H1 (cell line): ENCODE data around the gene VPREB1.
"Not testable (repeated sequence)": the region's sequence is repeated elsewhere in the genome, so short reads cannot be mapped to it uniquely, and the experiment has no call there.

Experiments used
- EZH2 ChIP-seq: fragments of 200-600 bp; sonication (generic); IDR thresholded peaks from 2 replicates; pipeline ENCODE4 v1.7.1; 2012; ENCODE audit warnings: low read depth, mild to moderate bottlenecking, moderate library complexity, low read length, inconsistent platforms; ENCODE audit not compliant: severe bottlenecking
- KDM1A ChIP-seq: fragments of 200-600, 300-600 bp; sonication (generic); IDR thresholded peaks from 2 replicates; pipeline ENCODE4 v1.7.1; 2016; ENCODE audit warnings: mild to moderate bottlenecking, low read length, borderline replicate concordance
- POLR2A ChIP-seq, 2 experiments: IDR thresholded peaks; 1 replicate in 1 of 2; 2 replicates in 1 of 2; pipeline ENCODE4 v1.6.1; 2011; ENCODE audit warnings: low read depth in 2 of 2, low read length in 2 of 2, mild to moderate bottlenecking in 2 of 2; ENCODE audit errors: control extremely low read depth in 1 of 2
- POLR2AphosphoS5 ChIP-seq: IDR thresholded peaks from 2 replicates; pipeline ENCODE4 v1.6.1; 2011; ENCODE audit warnings: low read depth, low read length
- RFX5 ChIP-seq: IDR thresholded peaks from 2 replicates; pipeline ENCODE4 v1.6.1; 2011; ENCODE audit warnings: low read depth, low read length, improper control_type of control experiment, borderline replicate concordance
- SIRT6 ChIP-seq: IDR thresholded peaks from one replicate; pipeline ENCODE4 v1.7.1; 2012; ENCODE audit warnings: low read length, inconsistent platforms
- TCF12 ChIP-seq: IDR thresholded peaks from 2 replicates; pipeline ENCODE4 v1.6.1; 2011; ENCODE audit warnings: low read depth, mild to moderate bottlenecking, low read length
- TF ChIP-seq, protein P1 (sequence below), 3 experiments: IDR thresholded peaks; 1 replicate in 2 of 3; 2 replicates in 1 of 3; pipeline versions ENCODE4 v1.5.1 to v1.6.1; 2011; ENCODE audit warnings: low read length in 3 of 3, mild to moderate bottlenecking in 3 of 3, inconsistent platforms in 2 of 3, low read depth in 1 of 3, moderate library complexity in 1 of 3; ENCODE audit not compliant: insufficient read depth in 1 of 3; ENCODE audit errors: control extremely low read depth in 1 of 3

GRCh38 chr22:22270036-22270676, 25.6 kb downstream of the VPREB1 start:
- TF ChIP-seq POLR2AphosphoS5; EZH2; POLR2A (IDR thresholded peaks at IDR 0.05; ENCODE audit: control extremely low read depth in 1 of 2, low read depth in 2 of 2, low read length in 2 of 2); RFX5; KDM1A; SIRT6; TCF12: not testable (repeated sequence)
- TF ChIP-seq, protein P1, sequence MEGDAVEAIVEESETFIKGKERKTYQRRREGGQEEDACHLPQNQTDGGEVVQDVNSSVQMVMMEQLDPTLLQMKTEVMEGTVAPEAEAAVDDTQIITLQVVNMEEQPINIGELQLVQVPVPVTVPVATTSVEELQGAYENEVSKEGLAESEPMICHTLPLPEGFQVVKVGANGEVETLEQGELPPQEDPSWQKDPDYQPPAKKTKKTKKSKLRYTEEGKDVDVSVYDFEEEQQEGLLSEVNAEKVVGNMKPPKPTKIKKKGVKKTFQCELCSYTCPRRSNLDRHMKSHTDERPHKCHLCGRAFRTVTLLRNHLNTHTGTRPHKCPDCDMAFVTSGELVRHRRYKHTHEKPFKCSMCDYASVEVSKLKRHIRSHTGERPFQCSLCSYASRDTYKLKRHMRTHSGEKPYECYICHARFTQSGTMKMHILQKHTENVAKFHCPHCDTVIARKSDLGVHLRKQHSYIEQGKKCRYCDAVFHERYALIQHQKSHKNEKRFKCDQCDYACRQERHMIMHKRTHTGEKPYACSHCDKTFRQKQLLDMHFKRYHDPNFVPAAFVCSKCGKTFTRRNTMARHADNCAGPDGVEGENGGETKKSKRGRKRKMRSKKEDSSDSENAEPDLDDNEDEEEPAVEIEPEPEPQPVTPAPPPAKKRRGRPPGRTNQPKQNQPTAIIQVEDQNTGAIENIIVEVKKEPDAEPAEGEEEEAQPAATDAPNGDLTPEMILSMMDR (IDR thresholded peaks at IDR 0.05; ENCODE audit: control extremely low read depth in 1 of 3, insufficient read depth in 1 of 3, low read depth in 1 of 3, low read length in 3 of 3), result not testable (repeated sequence)
